Caco-2 (cell line): ENCODE measurements around the gene REV3L. TPM values are rescaled to one million over a fixed set of nuclear protein-coding genes. Genes with fewer than 3 reads are reported as not detected.

Experiments used
- BruUV-seq: library from RNA; stranded (reverse); fragments of 400-500 nt; replicated peaks from 2 replicates; lab custom pipeline; 2021; lab: Mats Ljungman, UMichigan
- CTCF ChIA-PET: fragments of 300-600 bp; sonication (Branson Sonifier 250); formaldehyde crosslinking; loops from one replicate; lab custom pipeline; 2022; ENCODE audit warnings: antibody characterized with exemption; lab: Charles Lee
- POLR2A ChIA-PET: fragments of 300-600 bp; sonication (Branson Sonifier 250); formaldehyde crosslinking; loops from one replicate; lab custom pipeline; 2022; ENCODE audit warnings: antibody characterized with exemption; lab: Charles Lee
- DNase-seq, 2 experiments: peaks; one replicate each; pipeline versions ENCODE4 v3.0.0 to v3.0.0-alpha.2; 2020 to 2022
- H3K27me3 ChIP-seq: replicated peaks from 2 replicates; pipeline ENCODE4 v1.6.0; 2011; ENCODE audit warnings: low read length; ENCODE audit not compliant: control insufficient read depth, insufficient read depth
- H3K36me3 ChIP-seq: 2 replicates; pipeline ENCODE4 v1.5.1; 2011; ENCODE audit warnings: low read length; ENCODE audit not compliant: control insufficient read depth, insufficient read depth
- H3K4me1 ChIP-seq: fragments of 250-450 bp; sonication (Bioruptor Pico); 2 replicates; pipeline ENCODE4 v1.5.1; 2020; ENCODE audit warnings: mild to moderate bottlenecking
- H3K4me3 ChIP-seq: 2 replicates; pipeline ENCODE4 v1.5.1; 2011; ENCODE audit warnings: low read depth, mild to moderate bottlenecking, control low read depth, low read length
- H3K9me3 ChIP-seq: fragments of 250-450 bp; sonication (Bioruptor Pico); 2 replicates; pipeline ENCODE4 v1.5.1; 2020; ENCODE audit warnings: mild to moderate bottlenecking, moderate library complexity
- H3K27ac Mint-ChIP-seq: one replicate; pipeline ENCODE4 v1.8.0; 2022; ENCODE audit warnings: mixed read lengths; ENCODE audit not compliant: unreplicated experiment
- H3K27me3 Mint-ChIP-seq: one replicate; pipeline ENCODE4 v1.8.0; 2022; ENCODE audit warnings: mixed read lengths; ENCODE audit not compliant: insufficient read depth, unreplicated experiment
- H3K36me3 Mint-ChIP-seq: one replicate; pipeline ENCODE4 v1.8.0; 2022; ENCODE audit warnings: mild to moderate bottlenecking, mixed read lengths; ENCODE audit not compliant: insufficient read depth, unreplicated experiment
- H3K4me1 Mint-ChIP-seq: one replicate; pipeline ENCODE4 v1.8.0; 2022; ENCODE audit warnings: low read depth, mixed read lengths; ENCODE audit not compliant: unreplicated experiment
- H3K4me3 Mint-ChIP-seq: one replicate; pipeline ENCODE4 v1.8.0; 2022; ENCODE audit warnings: mild to moderate bottlenecking, moderate library complexity, mixed read lengths; ENCODE audit not compliant: unreplicated experiment
- H3K9me3 Mint-ChIP-seq: one replicate; pipeline ENCODE4 v1.8.0; 2022; ENCODE audit warnings: mixed read lengths; ENCODE audit not compliant: unreplicated experiment
- CTCF ChIP-seq, 2 experiments: fragments of 200-600 bp in 1 of 2; IDR thresholded peaks; 1 replicate in 1 of 2; 2 replicates in 1 of 2; pipeline versions ENCODE4 v1.5.1 to v1.8.0; 2011 to 2022; ENCODE audit warnings: antibody characterized with exemption in 1 of 2, control low read depth in 1 of 2, inconsistent platforms in 1 of 2, low read depth in 1 of 2, low read length in 1 of 2, mild to moderate bottlenecking in 1 of 2, moderate library complexity in 1 of 2; ENCODE audit not compliant: insufficient read depth in 1 of 2, severe bottlenecking in 1 of 2, unreplicated experiment in 1 of 2
- intact Hi-C: fragments of 100-400 bp; cut with micrococcal nuclease; formaldehyde crosslinking; loops from one replicate; pipeline ENCODE4 v1.10.0; 2022; ENCODE audit not compliant: unreplicated experiment
- total RNA-seq: library from RNA; stranded (reverse); gene quantifications from 2 replicates; pipeline ENCODE4 v1.2.3, GENCODE V29; 2022

REV3L gene
- total RNA-seq, 1 experiment from 2014 or later: 22.2 TPM

- H3K4me1 Mint-ChIP-seq: no peaks in the 10 kb centered on the region
- BruUV-seq: no TSS peak
- ChIA-PET CTCF (no interaction called here), POLR2A (no interaction called here)
- no peaks in the 10 kb centered on the region for H3K36me3 ChIP-seq
- no peaks in the 10 kb centered on the region for H3K9me3 ChIP-seq
- no peak for TF ChIP-seq CTCF (IDR thresholded peaks at IDR 0.05; ENCODE audit: insufficient read depth in 1 of 2, low read depth in 1 of 2, low read length in 1 of 2, severe bottlenecking in 1 of 2, unreplicated experiment in 1 of 2)
- H3K4me3 Mint-ChIP-seq: no peak overlapping the region
- no peak overlapping the region for H3K4me3 ChIP-seq
- H3K27ac Mint-ChIP-seq: no peak overlapping the region
- H3K27me3 Mint-ChIP-seq: no peaks in the 10 kb centered on the region
- DNase-seq: no peak
- H3K9me3 Mint-ChIP-seq: no peaks in the 10 kb centered on the region
- intact Hi-C loops: no loop called here
- no peaks in the 10 kb centered on the region for H3K4me1 ChIP-seq
- H3K27me3 ChIP-seq: no peaks in the 10 kb centered on the region
- peaks cover 16% of the 10 kb centered on the region for H3K36me3 Mint-ChIP-seq
These were observed 73.6 kb downstream of the REV3L start for GRCh38 chr6:111409430-111409829.

GRCh38 chr6:111407686-111408085 lies 75.3 kb downstream of the REV3L start:
- Histone ChIP-seq H3K4me3 (no peak overlapping the region), H3K27me3 (no peaks in the 10 kb centered on the region), H3K9me3 (no peaks in the 10 kb centered on the region), H3K36me3 (no peaks in the 10 kb centered on the region), H3K4me1 (no peaks in the 10 kb centered on the region)
- POLR2A ChIA-PET: no interaction called here
- Mint-ChIP-seq H3K4me3 (no peak overlapping the region), H3K27ac (no peak overlapping the region), H3K27me3 (no peaks in the 10 kb centered on the region), H3K36me3 (peaks cover 24% of the 10 kb centered on the region), H3K9me3 (no peaks in the 10 kb centered on the region), H3K4me1 (no peaks in the 10 kb centered on the region)
- intact Hi-C loops: no loop called here
- BruUV-seq: no TSS peak
- no peak for TF ChIP-seq CTCF (IDR thresholded peaks at IDR 0.05; ENCODE audit: insufficient read depth in 1 of 2, low read depth in 1 of 2, low read length in 1 of 2, severe bottlenecking in 1 of 2, unreplicated experiment in 1 of 2)
- DNase-seq: no peak
- CTCF ChIA-PET: no interaction called here

GRCh38 chr6:111406200-111406721 lies 76.8 kb downstream of the REV3L start:
- intact Hi-C loops: no loop called here
- POLR2A ChIA-PET: no interaction called here

More at GRCh38 chr6:111406200-111406721, 76.8 kb downstream of the REV3L start:
- H3K27me3 ChIP-seq: no peaks in the 10 kb centered on the region
- BruUV-seq: no TSS peak
- no peaks in the 10 kb centered on the region for H3K9me3 Mint-ChIP-seq
- H3K9me3 ChIP-seq: no peaks in the 10 kb centered on the region
- no peak for TF ChIP-seq CTCF (IDR thresholded peaks at IDR 0.05; ENCODE audit: insufficient read depth in 1 of 2, low read depth in 1 of 2, low read length in 1 of 2, severe bottlenecking in 1 of 2, unreplicated experiment in 1 of 2)
- H3K36me3 ChIP-seq: no peaks in the 10 kb centered on the region
- H3K4me1 ChIP-seq: no peaks in the 10 kb centered on the region
- H3K4me3 ChIP-seq: no peak overlapping the region
- H3K27me3 Mint-ChIP-seq: no peaks in the 10 kb centered on the region
- peaks cover 15% of the 10 kb centered on the region for H3K36me3 Mint-ChIP-seq
- peak overlapping the region; percentile 2 for H3K27ac Mint-ChIP-seq
- CTCF ChIA-PET: no interaction called here
- H3K4me3 Mint-ChIP-seq: no peak overlapping the region
- no peaks in the 10 kb centered on the region for H3K4me1 Mint-ChIP-seq
- no peak for DNase-seq
